Measurements from ENCODE around the gene THAP4. TPM values are rescaled to one million over a fixed set of nuclear protein-coding genes. Genes with fewer than 3 reads are reported as not detected.

Gene THAP4
- total and polyA plus RNA-seq, 2 of the 13 experiments (the other 11 are each of a cell fraction or from before 2014, with no cell fraction given): 59.7 to 75.7 TPM

- TF ChIP-seq DDIT3 (CRISPR knock-in tag; IDR thresholded peaks at IDR 0.05) (no peak), NFE2 (CRISPR knock-in tag; IDR thresholded peaks at IDR 0.05) (no peak), BRD4 (CRISPR knock-in tag; IDR thresholded peaks at IDR 0.05) (peak; percentile 22; the same call in 1 of the 2 replicates), ZNF83 (CRISPR knock-in tag; IDR thresholded peaks at IDR 0.05; ENCODE audit: borderline replicate concordance) (no peak), RARG (CRISPR knock-in tag; IDR thresholded peaks at IDR 0.05; ENCODE audit: low read depth) (no peak), ZNF777 (CRISPR knock-in tag; IDR thresholded peaks at IDR 0.05) (no peak; the same call in 1 of the 2 replicates), ZNF761 (CRISPR knock-in tag; conservative IDR thresholded peaks at IDR 0.05) (no peak; the same call in 1 of the 2 replicates), ATF7-NPFF (CRISPR knock-in tag; IDR thresholded peaks at IDR 0.05; ENCODE audit: low read depth) (no peak; the same call in 1 of the 2 replicates), ZFP36L1 (CRISPR knock-in tag; IDR thresholded peaks at IDR 0.05) (peak; percentile 67; the same call in 1 of the 2 replicates), FOXA3 (CRISPR knock-in tag; IDR thresholded peaks at IDR 0.05) (peak; percentile 77), CSRNP2 (CRISPR knock-in tag; conservative IDR thresholded peaks at IDR 0.05; ENCODE audit: low read depth) (no peak), GTF3A (CRISPR knock-in tag; conservative IDR thresholded peaks at IDR 0.05) (no peak), NRL (CRISPR knock-in tag; IDR thresholded peaks at IDR 0.05; ENCODE audit: borderline replicate concordance) (peak; percentile 54; the same call in 1 of the 2 replicates), PITX1 (CRISPR knock-in tag; IDR thresholded peaks at IDR 0.05) (no peak), PPARG (CRISPR knock-in tag; conservative IDR thresholded peaks at IDR 0.05) (peak; percentile 58; the same call in 1 of the 2 replicates), ZNF646 (CRISPR knock-in tag; IDR thresholded peaks at IDR 0.05) (peak; percentile 66; the same call in 1 of the 2 replicates), CREM (IDR thresholded peaks at IDR 0.05) (peak; percentile 76), CREM (CRISPR knock-in tag; IDR thresholded peaks at IDR 0.05) (no peak), ZNF20 (CRISPR knock-in tag; IDR thresholded peaks at IDR 0.05) (no peak), ZBTB44 (CRISPR knock-in tag; IDR thresholded peaks at IDR 0.05) (no peak)
Observed at GRCh38 chr2:241645056-241645914, 8.3 kb upstream of the THAP4 start (continued).
